Glutamatergic neuron (in vitro differentiated cells): ENCODE data around the gene CMTM4. TPM values are rescaled to one million over a fixed set of nuclear protein-coding genes. Genes with fewer than 3 reads are reported as not detected.

ENCODE experiments used
- DNase-seq: peaks from one replicate; pipeline ENCODE4 v3.0.0; 2022
- H3K27ac Mint-ChIP-seq: one replicate; pipeline ENCODE4 v1.8.0; 2020; ENCODE audit warnings: mild to moderate bottlenecking, mixed read lengths, inconsistent platforms; ENCODE audit not compliant: unreplicated experiment
- H3K27me3 Mint-ChIP-seq: one replicate; pipeline ENCODE4 v1.8.0; 2020; ENCODE audit warnings: mild to moderate bottlenecking, moderate library complexity, mixed read lengths, inconsistent platforms; ENCODE audit not compliant: unreplicated experiment
- H3K36me3 Mint-ChIP-seq: one replicate; pipeline ENCODE4 v1.8.0; 2020; ENCODE audit warnings: mild to moderate bottlenecking, mixed read lengths, inconsistent platforms; ENCODE audit not compliant: unreplicated experiment
- H3K4me1 Mint-ChIP-seq: one replicate; pipeline ENCODE4 v1.8.0; 2020; ENCODE audit warnings: mild to moderate bottlenecking, low read depth, mixed read lengths, inconsistent platforms; ENCODE audit not compliant: unreplicated experiment
- H3K4me3 Mint-ChIP-seq: one replicate; pipeline ENCODE4 v1.8.0; 2020; ENCODE audit warnings: mild to moderate bottlenecking, mixed read lengths, inconsistent platforms; ENCODE audit not compliant: unreplicated experiment
- H3K9me3 Mint-ChIP-seq: one replicate; pipeline ENCODE4 v1.8.0; 2020; ENCODE audit warnings: mild to moderate bottlenecking, moderate library complexity, mixed read lengths, inconsistent platforms; ENCODE audit not compliant: unreplicated experiment
- CTCF ChIP-seq: fragments of 200-600 bp; sonication (generic); IDR thresholded peaks from one replicate; pipeline ENCODE4 v1.5.0; 2021; ENCODE audit not compliant: partially characterized antibody, unreplicated experiment
- total RNA-seq: library from RNA; stranded (reverse); fragmentation: NEBNext Ultra II Directional; extraction: Animal tissue kit (Norgen Biotek cat#: 25700); gene quantifications from one replicate; pipeline ENCODE4 v1.2.1, GENCODE V29; 2021; ENCODE audit not compliant: unreplicated experiment

Gene CMTM4
- total RNA-seq, 1 donor from 2014 or later: 8.2 TPM

- no peak for DNase-seq
- H3K27me3 Mint-ChIP-seq: peaks cover 2% of the 10 kb centered on the region
- TF ChIP-seq CTCF: no peak
- H3K9me3 Mint-ChIP-seq: no peaks in the 10 kb centered on the region
- H3K4me1 Mint-ChIP-seq: no peaks in the 10 kb centered on the region
- no peak overlapping the region for H3K4me3 Mint-ChIP-seq
- no peak overlapping the region for H3K27ac Mint-ChIP-seq
- no peaks in the 10 kb centered on the region for H3K36me3 Mint-ChIP-seq
Observed at GRCh38 chr16:66676599-66676998, 19.9 kb downstream of the CMTM4 start.

GRCh38 chr16:66673691-66674090 is 22.9 kb downstream of the CMTM4 start:
- no peak for DNase-seq
- Mint-ChIP-seq H3K27ac (no peak overlapping the region), H3K9me3 (no peaks in the 10 kb centered on the region), H3K4me1 (no peaks in the 10 kb centered on the region), H3K4me3 (no peak overlapping the region), H3K36me3 (no peaks in the 10 kb centered on the region), H3K27me3 (peaks cover 2% of the 10 kb centered on the region)
- no peak for TF ChIP-seq CTCF

DNA sequence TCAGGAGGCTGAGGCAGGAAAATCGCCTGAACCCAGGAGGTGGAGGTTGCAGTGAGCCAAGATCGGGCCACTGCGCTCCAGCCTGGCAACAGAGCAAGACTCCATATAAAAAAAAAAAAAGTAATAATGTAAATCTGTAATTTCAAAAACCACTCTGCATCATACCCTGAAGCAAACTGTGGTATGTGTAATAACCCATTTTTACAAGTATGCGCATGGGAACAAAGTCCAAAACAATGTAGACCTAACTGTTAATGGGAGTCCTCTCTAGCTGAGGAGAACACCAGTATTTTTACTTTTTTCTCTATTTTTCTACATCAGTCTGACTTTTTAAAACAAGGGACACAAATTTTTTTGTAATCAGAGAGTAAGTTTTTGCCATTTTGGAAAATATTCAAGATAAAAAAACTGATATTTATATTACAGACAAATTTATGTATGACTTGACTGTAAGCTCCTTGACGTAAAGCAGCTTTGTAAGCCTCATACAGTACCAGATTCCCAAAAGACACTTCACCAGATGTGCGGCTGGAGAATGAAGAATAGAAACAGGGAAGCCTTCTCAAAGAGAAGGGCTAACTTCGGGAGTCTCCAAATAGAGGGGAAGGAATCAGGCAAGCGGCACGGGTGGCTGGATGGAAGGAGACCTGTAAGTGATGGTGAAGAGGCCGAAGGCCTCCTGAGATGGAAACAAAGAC is 25.7 kb downstream of the CMTM4 start:
- Mint-ChIP-seq H3K27me3 (peaks cover 2% of the 10 kb centered on the region), H3K4me3 (no peak overlapping the region), H3K27ac (no peak overlapping the region)

DNA sequence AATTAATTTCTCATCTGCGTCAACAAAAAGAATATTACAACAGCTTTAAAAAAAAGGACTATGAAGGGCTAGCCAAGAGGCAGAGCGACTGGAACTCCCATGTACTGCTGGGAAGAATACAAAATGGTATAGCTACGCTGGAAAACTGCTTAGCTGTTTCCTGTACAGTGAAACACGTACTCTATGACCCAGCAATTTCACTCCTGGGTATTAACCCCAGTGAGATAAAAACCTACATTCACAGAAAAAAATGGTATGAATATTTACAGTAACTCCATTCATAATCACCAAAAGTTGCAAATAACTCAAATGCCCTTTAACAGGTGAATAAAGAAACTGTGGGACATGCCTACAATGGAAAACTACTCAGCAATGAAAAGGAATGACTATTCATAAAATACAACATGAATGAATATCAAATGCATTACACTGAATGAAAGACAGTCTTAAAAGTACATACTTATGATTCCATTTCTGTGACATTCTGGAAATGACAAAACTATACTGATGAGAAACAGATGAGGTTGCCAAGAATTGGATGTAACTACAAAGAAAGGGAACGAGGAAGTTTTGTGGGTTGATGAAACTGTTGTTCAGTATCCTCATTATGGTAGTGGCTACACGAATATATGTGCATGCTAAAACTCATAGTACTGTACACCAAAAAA is 27.6 kb downstream of the CMTM4 start:
- H3K4me1 Mint-ChIP-seq: no peaks in the 10 kb centered on the region
- no peaks in the 10 kb centered on the region for H3K36me3 Mint-ChIP-seq
- no peak overlapping the region for H3K27ac Mint-ChIP-seq
- H3K27me3 Mint-ChIP-seq: peaks cover 2% of the 10 kb centered on the region
- DNase-seq: no peak
- no peak for TF ChIP-seq CTCF
- no peaks in the 10 kb centered on the region for H3K9me3 Mint-ChIP-seq
- no peak overlapping the region for H3K4me3 Mint-ChIP-seq

More for the DNA sequence above, 25.7 kb downstream of the CMTM4 start:
- Mint-ChIP-seq H3K9me3 (no peaks in the 10 kb centered on the region), H3K4me1 (no peaks in the 10 kb centered on the region), H3K36me3 (no peaks in the 10 kb centered on the region)
- no peak for TF ChIP-seq CTCF
- DNase-seq: no peak

DNA sequence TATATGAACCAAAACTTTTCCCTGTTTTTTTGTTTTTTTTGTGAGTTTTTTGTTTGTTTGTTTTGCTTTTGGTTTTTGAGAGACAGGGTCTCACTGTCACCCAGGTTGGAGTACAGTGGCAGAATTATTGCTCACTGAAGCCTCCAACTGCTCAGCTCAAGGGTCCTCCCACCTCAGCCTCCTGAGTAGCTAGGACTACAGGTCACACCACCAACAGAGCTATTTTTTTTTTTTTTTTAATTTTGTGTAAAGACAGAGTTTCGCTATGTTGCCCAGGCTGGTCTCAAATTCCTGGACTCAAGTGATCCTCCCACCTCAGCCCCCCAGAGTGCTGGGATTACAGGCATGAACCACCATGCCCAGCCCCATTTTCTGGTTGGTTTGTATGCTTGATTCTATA is 28.6 kb downstream of the CMTM4 start:
- Mint-ChIP-seq H3K4me1 (no peaks in the 10 kb centered on the region), H3K27ac (no peak overlapping the region), H3K4me3 (no peak overlapping the region), H3K36me3 (no peaks in the 10 kb centered on the region), H3K27me3 (no peaks in the 10 kb centered on the region), H3K9me3 (no peaks in the 10 kb centered on the region)
- DNase-seq: no peak
- TF ChIP-seq CTCF: no peak
